K562 (cell line): ENCODE measurements around the gene PDCD6IP. TPM values are rescaled to one million over a fixed set of nuclear protein-coding genes. Genes with fewer than 3 reads are reported as not detected.

Source experiments
- HDAC8 ChIP-seq: fragments of 450-650 bp; IDR thresholded peaks from 2 replicates; pipeline ENCODE4 v1.6.1; 2016; ENCODE audit warnings: mild to moderate bottlenecking, missing genetic modification characterization, moderate library complexity, missing compliant biosample characterization
- HNRNPH1 ChIP-seq: fragments of 200-400 bp; formaldehyde crosslinking; optimal IDR thresholded peaks from 2 replicates; pipeline ENCODE3; 2017; ENCODE audit warnings: low read depth, mild to moderate bottlenecking, low read length, moderate library complexity
- IFI16 ChIP-seq: fragments of 250-450 bp; sonication (Bioruptor Pico); IDR thresholded peaks from 2 replicates; pipeline ENCODE4 v2.1.2; 2022; ENCODE audit warnings: mild to moderate bottlenecking, inconsistent platforms
- KLF13 ChIP-seq: fragments of 450-650 bp; IDR thresholded peaks from 2 replicates; pipeline ENCODE4 v1.6.1; 2016; ENCODE audit warnings: missing genetic modification characterization, low read depth, mild to moderate bottlenecking, missing compliant biosample characterization, moderate library complexity, borderline replicate concordance
- TBP ChIP-seq: optimal IDR thresholded peaks from 2 replicates; pipeline ENCODE3; 2011; ENCODE audit warnings: low read depth, low read length, improper control_type of control experiment
- ZNF174 ChIP-seq: fragments of 250-450 bp; sonication (Bioruptor Pico); IDR thresholded peaks from 2 replicates; pipeline ENCODE4 v1.4.0; 2020; ENCODE audit warnings: mild to moderate bottlenecking
- ZNF589 ChIP-seq: fragments of 200-800 bp; sonication (Bioruptor generic); IDR thresholded peaks from 2 replicates; pipeline ENCODE4 v1.6.1; 2016; ENCODE audit warnings: low read depth, missing genetic modification characterization, missing compliant biosample characterization
- polyA plus RNA-seq, 8 experiments: library from polyadenylated mRNA; depleted of rRNA in 4 of 8; stranded (reverse) in 5 of 8; unstranded in 3 of 8; fragments of >200 nt; fragmentation: Nextera tagmentation in 2 of 8; fragmentation: Illumina TruSeq in 1 of 8; extraction: Ambion mirVana in 2 of 8; extraction: Trizol in 1 of 8; gene quantifications; 2 replicates each; pipeline versions ENCODE4 v1.2.1 to v1.2.3, GENCODE V29; 2011 to 2014; ENCODE audit warnings: inconsistent platforms in 1 of 8, missing spikeins in 1 of 8
- total RNA-seq, 7 experiments: library from RNA; depleted of rRNA in 6 of 7; stranded (reverse); fragments of >200 nt in 6 of 7; fragmentation: Illumina TruSeq in 2 of 7; extraction: Trizol in 2 of 7; gene quantifications; 2 replicates each; pipeline versions ENCODE4 v1.2.1 to v1.2.3, GENCODE V29; 2011 to 2021; ENCODE audit warnings: low replicate concordance in 1 of 7
- TF ChIP-seq, protein P1 (sequence below), 2 experiments: IDR thresholded peaks; 2 replicates each; pipeline ENCODE4 v1.6.1; 2011; ENCODE audit warnings: borderline replicate concordance in 1 of 2, control low read depth in 1 of 2, low read depth in 1 of 2, low read length in 1 of 2, mild to moderate bottlenecking in 1 of 2, mixed read lengths in 1 of 2, moderate library complexity in 1 of 2; ENCODE audit not compliant: insufficient read depth in 1 of 2, insufficient read length in 1 of 2, poor library complexity in 1 of 2, severe bottlenecking in 1 of 2; ENCODE audit errors: extremely low read depth in 1 of 2
- TF ChIP-seq, protein P2 (sequence below): fragments of 450-650 bp; IDR thresholded peaks from 2 replicates; pipeline ENCODE4 v1.6.1; 2016; ENCODE audit warnings: antibody characterized with exemption
- TF ChIP-seq, protein P3 (sequence below): fragments of 200-800 bp; sonication (Bioruptor generic); IDR thresholded peaks from 2 replicates; pipeline ENCODE4 v1.6.1; 2017; ENCODE audit warnings: missing genetic modification characterization, missing compliant biosample characterization
- TF ChIP-seq, protein P4 (sequence below): fragments of 250-450 bp; sonication (Bioruptor Pico); IDR thresholded peaks from 2 replicates; pipeline ENCODE4 v1.5.0; 2021
- TF ChIP-seq, protein P5 (sequence below), 2 experiments: fragments of 450-650 bp in 1 of 2; sonication (generic) in 1 of 2; formaldehyde crosslinking in 1 of 2; IDR thresholded peaks; 2 replicates each; pipeline versions ENCODE4 v1.7.1 to v1.9.0; 2016 to 2022; ENCODE audit warnings: inconsistent platforms in 1 of 2, mild to moderate bottlenecking in 1 of 2, missing genetic modification reagents in 1 of 2

The PDCD6IP gene
- total and polyA plus RNA-seq, 9 of the 15 experiments (the other 6 are each of a cell fraction or from before 2014, with no cell fraction given), result 40.2 to 302 (median 122) TPM

DNA sequence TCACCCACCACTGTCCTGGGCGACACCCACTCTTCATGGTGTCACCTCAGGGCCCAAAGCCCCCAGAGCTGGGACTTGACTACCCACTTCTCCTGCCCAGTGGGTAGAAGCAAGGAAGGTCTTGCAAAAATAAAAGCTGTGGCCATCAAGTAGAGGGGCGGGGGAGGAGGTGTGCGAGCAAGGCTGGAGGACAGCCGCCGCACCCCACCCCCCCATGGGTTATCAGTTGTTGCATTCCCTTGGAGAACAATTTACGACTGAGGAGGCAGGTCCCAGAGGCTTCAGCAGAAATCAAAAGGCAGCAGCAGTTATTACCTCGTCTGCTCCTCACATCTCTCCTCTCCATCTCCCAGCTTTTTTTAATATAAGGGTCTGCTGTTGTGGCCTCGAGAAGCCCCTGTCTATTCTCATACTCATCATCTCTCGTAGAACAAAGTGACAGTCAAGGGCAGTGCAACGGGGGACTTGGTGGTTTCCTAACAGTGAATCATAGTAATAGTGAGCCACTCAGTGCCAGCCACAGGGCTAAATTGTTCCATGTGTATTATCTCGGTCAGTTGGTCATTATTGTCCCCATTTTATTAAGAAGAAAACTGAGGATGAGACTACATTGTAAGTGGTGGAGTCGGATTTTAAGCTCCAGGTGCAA is 116.4 kb downstream of the PDCD6IP start (continued):
- TF ChIP-seq, protein P1, sequence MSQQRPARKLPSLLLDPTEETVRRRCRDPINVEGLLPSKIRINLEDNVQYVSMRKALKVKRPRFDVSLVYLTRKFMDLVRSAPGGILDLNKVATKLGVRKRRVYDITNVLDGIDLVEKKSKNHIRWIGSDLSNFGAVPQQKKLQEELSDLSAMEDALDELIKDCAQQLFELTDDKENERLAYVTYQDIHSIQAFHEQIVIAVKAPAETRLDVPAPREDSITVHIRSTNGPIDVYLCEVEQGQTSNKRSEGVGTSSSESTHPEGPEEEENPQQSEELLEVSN (IDR thresholded peaks at IDR 0.05; ENCODE audit: borderline replicate concordance in 1 of 2, extremely low read depth in 1 of 2, insufficient read depth in 1 of 2, insufficient read length in 1 of 2, low read depth in 1 of 2, low read length in 1 of 2, poor library complexity in 1 of 2, severe bottlenecking in 1 of 2), result peak in 1 of 2 experiments; percentile 14
- TF ChIP-seq ZNF174 (CRISPR knock-in tag) (no peak), TBP (no peak), HNRNPH1 (no peak), KLF13 (peak; percentile 69; the same call in 1 of the 2 replicates), IFI16 (CRISPR knock-in tag) (no peak), ZNF589 (CRISPR knock-in tag) (no peak), HDAC8 (tag) (no peak)
- TF ChIP-seq, protein P2, sequence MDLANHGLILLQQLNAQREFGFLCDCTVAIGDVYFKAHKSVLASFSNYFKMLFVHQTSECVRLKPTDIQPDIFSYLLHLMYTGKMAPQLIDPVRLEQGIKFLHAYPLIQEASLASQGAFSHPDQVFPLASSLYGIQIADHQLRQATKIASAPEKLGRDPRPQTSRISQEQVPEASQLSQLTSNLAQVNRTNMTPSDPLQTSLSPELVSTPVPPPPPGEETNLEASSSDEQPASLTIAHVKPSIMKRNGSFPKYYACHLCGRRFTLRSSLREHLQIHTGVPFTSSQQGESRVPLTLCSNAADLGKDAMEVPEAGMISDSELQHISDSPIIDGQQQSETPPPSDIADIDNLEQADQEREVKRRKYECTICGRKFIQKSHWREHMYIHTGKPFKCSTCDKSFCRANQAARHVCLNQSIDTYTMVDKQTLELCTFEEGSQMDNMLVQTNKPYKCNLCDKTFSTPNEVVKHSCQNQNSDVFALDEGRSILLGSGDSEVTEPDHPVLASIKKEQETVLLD, result peak; percentile 53; the same call in 1 of the 2 replicates
- TF ChIP-seq, protein P3, sequence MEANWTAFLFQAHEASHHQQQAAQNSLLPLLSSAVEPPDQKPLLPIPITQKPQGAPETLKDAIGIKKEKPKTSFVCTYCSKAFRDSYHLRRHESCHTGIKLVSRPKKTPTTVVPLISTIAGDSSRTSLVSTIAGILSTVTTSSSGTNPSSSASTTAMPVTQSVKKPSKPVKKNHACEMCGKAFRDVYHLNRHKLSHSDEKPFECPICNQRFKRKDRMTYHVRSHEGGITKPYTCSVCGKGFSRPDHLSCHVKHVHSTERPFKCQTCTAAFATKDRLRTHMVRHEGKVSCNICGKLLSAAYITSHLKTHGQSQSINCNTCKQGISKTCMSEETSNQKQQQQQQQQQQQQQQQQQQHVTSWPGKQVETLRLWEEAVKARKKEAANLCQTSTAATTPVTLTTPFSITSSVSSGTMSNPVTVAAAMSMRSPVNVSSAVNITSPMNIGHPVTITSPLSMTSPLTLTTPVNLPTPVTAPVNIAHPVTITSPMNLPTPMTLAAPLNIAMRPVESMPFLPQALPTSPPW (CRISPR knock-in tag), result peak; percentile 91
- TF ChIP-seq, protein P4, sequence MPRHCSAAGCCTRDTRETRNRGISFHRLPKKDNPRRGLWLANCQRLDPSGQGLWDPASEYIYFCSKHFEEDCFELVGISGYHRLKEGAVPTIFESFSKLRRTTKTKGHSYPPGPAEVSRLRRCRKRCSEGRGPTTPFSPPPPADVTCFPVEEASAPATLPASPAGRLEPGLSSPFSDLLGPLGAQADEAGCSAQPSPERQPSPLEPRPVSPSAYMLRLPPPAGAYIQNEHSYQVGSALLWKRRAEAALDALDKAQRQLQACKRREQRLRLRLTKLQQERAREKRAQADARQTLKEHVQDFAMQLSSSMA (CRISPR knock-in tag), result no peak
- TF ChIP-seq, protein P5, sequence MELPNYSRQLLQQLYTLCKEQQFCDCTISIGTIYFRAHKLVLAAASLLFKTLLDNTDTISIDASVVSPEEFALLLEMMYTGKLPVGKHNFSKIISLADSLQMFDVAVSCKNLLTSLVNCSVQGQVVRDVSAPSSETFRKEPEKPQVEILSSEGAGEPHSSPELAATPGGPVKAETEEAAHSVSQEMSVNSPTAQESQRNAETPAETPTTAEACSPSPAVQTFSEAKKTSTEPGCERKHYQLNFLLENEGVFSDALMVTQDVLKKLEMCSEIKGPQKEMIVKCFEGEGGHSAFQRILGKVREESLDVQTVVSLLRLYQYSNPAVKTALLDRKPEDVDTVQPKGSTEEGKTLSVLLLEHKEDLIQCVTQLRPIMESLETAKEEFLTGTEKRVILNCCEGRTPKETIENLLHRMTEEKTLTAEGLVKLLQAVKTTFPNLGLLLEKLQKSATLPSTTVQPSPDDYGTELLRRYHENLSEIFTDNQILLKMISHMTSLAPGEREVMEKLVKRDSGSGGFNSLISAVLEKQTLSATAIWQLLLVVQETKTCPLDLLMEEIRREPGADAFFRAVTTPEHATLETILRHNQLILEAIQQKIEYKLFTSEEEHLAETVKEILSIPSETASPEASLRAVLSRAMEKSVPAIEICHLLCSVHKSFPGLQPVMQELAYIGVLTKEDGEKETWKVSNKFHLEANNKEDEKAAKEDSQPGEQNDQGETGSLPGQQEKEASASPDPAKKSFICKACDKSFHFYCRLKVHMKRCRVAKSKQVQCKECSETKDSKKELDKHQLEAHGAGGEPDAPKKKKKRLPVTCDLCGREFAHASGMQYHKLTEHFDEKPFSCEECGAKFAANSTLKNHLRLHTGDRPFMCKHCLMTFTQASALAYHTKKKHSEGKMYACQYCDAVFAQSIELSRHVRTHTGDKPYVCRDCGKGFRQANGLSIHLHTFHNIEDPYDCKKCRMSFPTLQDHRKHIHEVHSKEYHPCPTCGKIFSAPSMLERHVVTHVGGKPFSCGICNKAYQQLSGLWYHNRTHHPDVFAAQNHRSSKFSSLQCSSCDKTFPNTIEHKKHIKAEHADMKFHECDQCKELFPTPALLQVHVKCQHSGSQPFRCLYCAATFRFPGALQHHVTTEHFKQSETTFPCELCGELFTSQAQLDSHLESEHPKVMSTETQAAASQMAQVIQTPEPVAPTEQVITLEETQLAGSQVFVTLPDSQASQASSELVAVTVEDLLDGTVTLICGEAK (IDR thresholded peaks at IDR 0.05), result no peak
- TF ChIP-seq, protein P5 (CRISPR knock-in tag; IDR thresholded peaks at IDR 0.05), result no peak
